ENCODE data around the gene ZMYND8.

The ZMYND8 gene

GRCh38 chr20:47174456-47175243 is 181.8 kb downstream of the ZMYND8 start:
- H3K27ac ChIP-seq, result no peak overlapping the region
- no peak overlapping the region for H3K4me3 ChIP-seq

- H3K4me3 ChIP-seq, result no peak overlapping the region
- no peak overlapping the region for H3K27ac ChIP-seq
These were observed 182.8 kb downstream of the ZMYND8 start for GRCh38 chr20:47173596-47174216.

GRCh38 chr20:47172579-47172978 is 183.9 kb downstream of the ZMYND8 start:
- H3K27ac ChIP-seq, result no peak overlapping the region
- no peak overlapping the region for H3K4me3 ChIP-seq

GRCh38 chr20:47167846-47168245 is 188.7 kb downstream of the ZMYND8 start:
- no peak overlapping the region for H3K4me3 ChIP-seq
- H3K27ac ChIP-seq, result no peak overlapping the region

- Histone ChIP-seq H3K4me3 (no peak overlapping the region), H3K27ac (no peak overlapping the region)
These were observed 191.1 kb downstream of the ZMYND8 start for GRCh38 chr20:47165376-47165865.

- Histone ChIP-seq H3K27ac (no peak overlapping the region), H3K4me3 (no peak overlapping the region)
These were observed 192.4 kb downstream of the ZMYND8 start for GRCh38 chr20:47164140-47164539.

- Histone ChIP-seq H3K27ac (no peak overlapping the region), H3K4me3 (no peak overlapping the region)
These were observed 195.1 kb downstream of the ZMYND8 start for GRCh38 chr20:47161411-47161810.

- Histone ChIP-seq H3K4me3 (no peak overlapping the region), H3K27ac (no peak overlapping the region)
These were observed 195.5 kb downstream of the ZMYND8 start for GRCh38 chr20:47160992-47161391.

- Histone ChIP-seq H3K4me3 (no peak overlapping the region), H3K27ac (no peak overlapping the region)
These were observed 196.3 kb downstream of the ZMYND8 start for GRCh38 chr20:47160240-47160639.

Data from skin epidermis (tissue), 12 donors.